Transverse colon (tissue), 3 donors: Measurements from ENCODE around the gene PCF11.

Source experiments
- CTCF ChIP-seq, 5 experiments: fragments of 200-600 bp in 3 of 5; fragments of 450-650 bp in 2 of 5; sonication (generic) in 3 of 5; IDR thresholded peaks; 1 replicate in 2 of 5; 2 replicates in 3 of 5; pipeline ENCODE4 v1.5.1; 2016 to 2017; ENCODE audit warnings: antibody characterized with exemption in 5 of 5, inconsistent platforms in 3 of 5, mild to moderate bottlenecking in 2 of 5, moderate library complexity in 1 of 5
- EP300 ChIP-seq: sonication (generic); formaldehyde crosslinking; IDR thresholded peaks from one replicate; pipeline ENCODE4 v1.6.1; 2017; ENCODE audit warnings: antibody characterized with exemption, low read depth
- POLR2A ChIP-seq: fragments of 450-650 bp; IDR thresholded peaks from one replicate; pipeline ENCODE4 v1.6.1; 2016; ENCODE audit warnings: antibody characterized with exemption, mild to moderate bottlenecking, moderate library complexity

GRCh38 chr11:83150450-83150849 lies 6.5 kb upstream of the PCF11 start:
- no peak for TF ChIP-seq CTCF (IDR thresholded peaks at IDR 0.05)
- no peak for TF ChIP-seq POLR2A
- TF ChIP-seq EP300: no peak
